Fibroblast of lung (primary cell): ENCODE data around the gene SPOCK1. TPM values are rescaled to one million over a fixed set of nuclear protein-coding genes. Genes with fewer than 3 reads are reported as not detected.

Experiments
- DNase-seq, 2 donors: peaks; one replicate each; pipeline versions ENCODE4 v3.0.0 to v3.0.0-alpha.2; 2010; ENCODE audit warnings: low read depth in 2 of 2
- H2AFZ ChIP-seq: 2 replicates; pipeline ENCODE4 v1.5.1; 2012; ENCODE audit warnings: low read length, control low read depth, inconsistent platforms
- H3K27ac ChIP-seq: 2 replicates; pipeline ENCODE4 v1.5.1; 2011; ENCODE audit warnings: low read length, control low read depth; ENCODE audit not compliant: insufficient read depth
- H3K27me3 ChIP-seq: 2 replicates; pipeline ENCODE4 v1.5.1; 2011; ENCODE audit warnings: mild to moderate bottlenecking, low read length; ENCODE audit not compliant: control insufficient read depth, insufficient read depth
- H3K36me3 ChIP-seq: 2 replicates; pipeline ENCODE4 v1.5.1; 2011; ENCODE audit warnings: low read length; ENCODE audit not compliant: control insufficient read depth, insufficient read depth
- H3K4me1 ChIP-seq: 2 replicates; pipeline ENCODE4 v1.5.1; 2011; ENCODE audit warnings: low read length; ENCODE audit not compliant: control insufficient read depth, insufficient read depth; ENCODE audit errors: extremely low read depth
- H3K4me2 ChIP-seq: 2 replicates; pipeline ENCODE4 v1.5.1; 2011; ENCODE audit warnings: low read length, control low read depth; ENCODE audit not compliant: insufficient read depth; ENCODE audit errors: extremely low read depth
- H3K4me3 ChIP-seq, 4 experiments: fragments of 200-600 bp in 1 of 4; sonication (generic) in 1 of 4; replicated peaks in 1 of 4; 2 replicates each; pipeline ENCODE4 v1.5.1; 2011 to 2016; ENCODE audit warnings: low read length in 4 of 4, low read depth in 3 of 4, mild to moderate bottlenecking in 3 of 4, control low read depth in 2 of 4, inconsistent platforms in 1 of 4, mixed read lengths in 1 of 4; ENCODE audit not compliant: insufficient read depth in 1 of 4; ENCODE audit errors: control extremely low read depth in 1 of 4
- H3K79me2 ChIP-seq: 2 replicates; pipeline ENCODE4 v1.5.1; 2012; ENCODE audit warnings: mild to moderate bottlenecking, low read length, inconsistent platforms; ENCODE audit not compliant: control insufficient read depth, insufficient read depth
- H3K9ac ChIP-seq: 2 replicates; pipeline ENCODE4 v1.5.1; 2011; ENCODE audit warnings: mild to moderate bottlenecking, low read length, control low read depth; ENCODE audit not compliant: insufficient read depth
- H3K9me3 ChIP-seq: 2 replicates; pipeline ENCODE4 v1.5.1; 2012; ENCODE audit warnings: low read depth, low read length; ENCODE audit not compliant: control insufficient read depth, insufficient read depth
- H4K20me1 ChIP-seq: 2 replicates; pipeline ENCODE4 v1.5.1; 2011; ENCODE audit warnings: low read length; ENCODE audit not compliant: control insufficient read depth, insufficient read depth; ENCODE audit errors: extremely low read depth
- EZH2 ChIP-seq: IDR thresholded peaks from 2 replicates; pipeline ENCODE4 v1.5.1; 2012; ENCODE audit warnings: low read length, control low read depth, mild to moderate bottlenecking; ENCODE audit errors: missing control alignments
- polyA plus RNA-seq, 2 donors: library from polyadenylated mRNA; depleted of rRNA in 1 of 2; stranded (reverse) in 1 of 2; unstranded in 1 of 2; fragments of >200 nt; gene quantifications; 2 replicates each; pipeline ENCODE4 v1.2.1, GENCODE V29; 2011 to 2012; ENCODE audit warnings: missing spikeins in 1 of 2
- total RNA-seq: library from RNA; depleted of rRNA; stranded (reverse); fragments of >200 nt; gene quantifications from 2 replicates; pipeline ENCODE4 v1.2.1, GENCODE V29; 2014
- TF ChIP-seq, protein P1 (sequence below), 2 donors: IDR thresholded peaks in 1 of 2; conservative IDR thresholded peaks in 1 of 2; 1 replicate in 1 of 2; 2 replicates in 1 of 2; pipeline ENCODE4 v1.5.1; 2011 to 2012; ENCODE audit warnings: low read length in 2 of 2, control low read depth in 1 of 2, inconsistent platforms in 1 of 2, low read depth in 1 of 2, mild to moderate bottlenecking in 1 of 2

SPOCK1 gene
- total and polyA plus RNA-seq, 2 donors (not counting 1 experiment from before 2014, with no cell fraction given), result 11.1 to 34.9 TPM

DNA sequence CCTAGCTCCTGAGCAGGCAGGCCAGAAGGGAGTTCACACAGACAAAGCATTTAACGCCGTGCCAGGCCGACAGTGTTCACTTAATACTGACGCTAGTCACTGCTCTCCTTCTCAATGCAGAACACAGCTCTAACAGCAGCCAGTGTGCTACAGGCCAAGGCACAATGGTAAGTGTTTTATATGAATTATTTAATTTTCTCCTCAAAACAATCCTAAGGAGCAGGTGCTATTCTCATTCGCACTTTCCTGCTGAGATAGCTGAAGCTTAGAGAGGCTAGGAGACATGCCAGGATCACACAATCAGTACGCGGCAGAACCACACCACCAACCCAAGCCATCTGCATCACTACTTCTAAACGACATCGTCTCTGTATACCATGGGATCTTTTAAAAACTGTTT, 170.7 kb downstream of the SPOCK1 start:
- no peak overlapping the region for H3K9ac ChIP-seq
- H3K36me3 ChIP-seq, result no peaks in the 10 kb centered on the region
- no peak overlapping the region for H3K4me3 ChIP-seq
- H4K20me1 ChIP-seq, result no peaks in the 10 kb centered on the region
- TF ChIP-seq EZH2, result no peak
- H3K4me2 ChIP-seq, result no peak overlapping the region
- no peaks in the 10 kb centered on the region for H3K27me3 ChIP-seq
- no peak overlapping the region for H2AFZ ChIP-seq
- no peaks in the 10 kb centered on the region for H3K4me1 ChIP-seq
- DNase-seq, result no peak
- H3K27ac ChIP-seq, result no peak overlapping the region
- H3K79me2 ChIP-seq, result no peaks in the 10 kb centered on the region
- no peaks in the 10 kb centered on the region for H3K9me3 ChIP-seq

DNA sequence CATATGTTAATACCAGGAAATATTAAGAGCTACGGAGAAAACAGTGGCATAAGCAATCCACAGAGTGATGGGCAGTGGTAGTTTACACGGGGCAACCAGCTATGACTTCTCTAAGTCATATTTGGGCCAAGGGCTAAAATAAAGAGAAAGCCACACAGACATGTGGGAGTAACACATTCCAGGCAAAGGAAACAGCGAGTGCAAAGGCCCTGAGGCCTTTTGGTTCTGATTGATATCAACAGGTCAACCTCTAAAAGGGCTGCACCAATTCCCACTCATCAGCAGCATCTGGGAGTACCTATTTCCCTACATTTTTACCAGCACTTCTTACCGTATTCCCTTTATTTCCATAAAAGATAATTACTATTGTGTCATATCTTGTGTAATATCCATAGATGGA, 173.4 kb downstream of the SPOCK1 start:
- no peaks in the 10 kb centered on the region for H3K36me3 ChIP-seq
- TF ChIP-seq, protein P1, sequence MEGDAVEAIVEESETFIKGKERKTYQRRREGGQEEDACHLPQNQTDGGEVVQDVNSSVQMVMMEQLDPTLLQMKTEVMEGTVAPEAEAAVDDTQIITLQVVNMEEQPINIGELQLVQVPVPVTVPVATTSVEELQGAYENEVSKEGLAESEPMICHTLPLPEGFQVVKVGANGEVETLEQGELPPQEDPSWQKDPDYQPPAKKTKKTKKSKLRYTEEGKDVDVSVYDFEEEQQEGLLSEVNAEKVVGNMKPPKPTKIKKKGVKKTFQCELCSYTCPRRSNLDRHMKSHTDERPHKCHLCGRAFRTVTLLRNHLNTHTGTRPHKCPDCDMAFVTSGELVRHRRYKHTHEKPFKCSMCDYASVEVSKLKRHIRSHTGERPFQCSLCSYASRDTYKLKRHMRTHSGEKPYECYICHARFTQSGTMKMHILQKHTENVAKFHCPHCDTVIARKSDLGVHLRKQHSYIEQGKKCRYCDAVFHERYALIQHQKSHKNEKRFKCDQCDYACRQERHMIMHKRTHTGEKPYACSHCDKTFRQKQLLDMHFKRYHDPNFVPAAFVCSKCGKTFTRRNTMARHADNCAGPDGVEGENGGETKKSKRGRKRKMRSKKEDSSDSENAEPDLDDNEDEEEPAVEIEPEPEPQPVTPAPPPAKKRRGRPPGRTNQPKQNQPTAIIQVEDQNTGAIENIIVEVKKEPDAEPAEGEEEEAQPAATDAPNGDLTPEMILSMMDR (conservative IDR thresholded peaks at IDR 0.05 in 1 of 2, IDR thresholded peaks at IDR 0.05 in 1 of 2; ENCODE audit: low read depth in 1 of 2, low read length in 2 of 2), result no peak
- TF ChIP-seq EZH2, result no peak
- no peaks in the 10 kb centered on the region for H3K79me2 ChIP-seq
- no peak overlapping the region for H3K9ac ChIP-seq
- no peaks in the 10 kb centered on the region for H3K27me3 ChIP-seq
- H2AFZ ChIP-seq, result no peak overlapping the region
- no peak overlapping the region for H3K4me2 ChIP-seq
- H3K9me3 ChIP-seq, result no peaks in the 10 kb centered on the region
- no peak overlapping the region for H3K27ac ChIP-seq
- no peak for DNase-seq
- H3K4me3 ChIP-seq, result no peak overlapping the region
- no peaks in the 10 kb centered on the region for H4K20me1 ChIP-seq
- no peaks in the 10 kb centered on the region for H3K4me1 ChIP-seq

DNA sequence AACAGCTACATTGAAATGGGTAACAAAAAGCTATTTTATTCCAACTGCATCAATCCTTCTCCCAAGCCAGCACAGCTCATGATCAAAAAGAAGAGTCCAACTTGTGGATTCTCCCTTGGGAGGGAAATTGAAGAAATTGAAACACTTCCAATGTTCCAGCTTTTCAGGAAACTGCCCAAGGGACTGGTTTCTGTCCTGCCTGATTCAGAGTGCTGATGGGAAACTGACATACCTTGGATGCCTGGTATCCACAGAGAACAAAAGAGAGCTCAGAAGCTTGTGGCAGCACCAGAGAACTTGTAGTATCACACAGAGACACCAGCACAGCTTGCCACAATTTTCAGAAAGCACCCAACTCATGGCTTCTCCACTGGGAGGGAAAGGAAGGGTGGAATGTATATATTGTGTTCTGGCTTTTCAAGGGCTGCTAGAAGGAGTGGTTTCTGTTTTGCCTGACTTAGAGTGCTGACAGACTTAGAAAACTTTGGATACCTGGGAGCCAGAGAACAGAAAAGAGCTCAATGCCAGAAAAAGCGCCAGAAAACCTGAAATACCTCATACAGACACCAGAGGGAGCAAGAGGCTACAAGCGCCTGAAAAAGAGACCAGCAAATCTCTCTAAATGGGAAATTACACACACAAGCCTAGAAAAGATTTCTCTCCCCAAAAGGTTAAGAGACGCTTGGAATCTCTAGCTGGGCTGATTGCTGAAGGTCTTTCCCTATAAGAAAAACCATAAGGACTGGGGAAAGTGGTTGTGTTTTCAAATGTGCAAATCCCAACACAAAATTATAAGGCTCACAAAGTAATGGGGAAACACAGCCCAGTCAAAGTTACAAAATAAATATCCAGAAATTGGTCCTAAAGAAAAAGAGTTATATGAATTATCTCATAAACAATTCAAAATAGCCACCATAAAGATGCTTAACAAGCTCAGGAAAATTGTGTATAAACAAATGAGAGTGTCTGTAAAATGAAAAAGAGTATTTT, 178.8 kb downstream of the SPOCK1 start:
- TF ChIP-seq EZH2, result no peak
- TF ChIP-seq, protein P1 (conservative IDR thresholded peaks at IDR 0.05 in 1 of 2, IDR thresholded peaks at IDR 0.05 in 1 of 2; ENCODE audit: low read depth in 1 of 2, low read length in 2 of 2), result peak; percentile 87 to 96
- Histone ChIP-seq H3K27me3 (no peaks in the 10 kb centered on the region), H2AFZ (no peak overlapping the region), H3K4me2 (no peak overlapping the region), H3K36me3 (no peaks in the 10 kb centered on the region), H3K9me3 (no peaks in the 10 kb centered on the region), H3K27ac (no peak overlapping the region), H4K20me1 (no peaks in the 10 kb centered on the region), H3K9ac (no peak overlapping the region), H3K79me2 (no peaks in the 10 kb centered on the region), H3K4me1 (no peaks in the 10 kb centered on the region), H3K4me3 (no peak overlapping the region)
- DNase-seq, result peak; percentile 56 to 75
